Astrocyte (in vitro differentiated cells and primary cell): Measurements from ENCODE around the gene MBNL1.

ENCODE experiments used
- CTCF ChIP-seq: IDR thresholded peaks from 2 replicates; pipeline ENCODE4 v1.5.1; 2011; ENCODE audit warnings: low read depth, mild to moderate bottlenecking, inconsistent platforms, low read length, moderate library complexity; ENCODE audit not compliant: insufficient read depth
- EZH2 ChIP-seq: IDR thresholded peaks from 2 replicates; pipeline ENCODE4 v1.6.1; 2012; ENCODE audit warnings: mild to moderate bottlenecking, low read length, inconsistent platforms; ENCODE audit not compliant: insufficient read depth

GRCh38 chr3:152316318-152316717 lies 47.6 kb downstream of the MBNL1 start:
- no peak for TF ChIP-seq CTCF
- TF ChIP-seq EZH2 = no peak
